K562 (cell line): Measurements from ENCODE around the gene CLIP1. TPM values are rescaled to one million over a fixed set of nuclear protein-coding genes. Genes with fewer than 3 reads are reported as not detected.

Experiments used
- ATF3 ChIP-seq, 2 experiments: fragments of 450-650 bp in 1 of 2; sonication (generic) in 1 of 2; formaldehyde crosslinking in 1 of 2; IDR thresholded peaks in 1 of 2; conservative IDR thresholded peaks in 1 of 2; 2 replicates each; pipeline versions ENCODE4 v1.6.1 to v1.8.1; 2016 to 2023; ENCODE audit warnings: mild to moderate bottlenecking in 2 of 2, moderate library complexity in 2 of 2, inconsistent platforms in 1 of 2, missing genetic modification reagents in 1 of 2
- E2F4 ChIP-seq: sonication (generic); formaldehyde crosslinking; IDR thresholded peaks from 2 replicates; pipeline ENCODE4 v1.8.0; 2022; ENCODE audit warnings: mild to moderate bottlenecking, low read depth, missing genetic modification reagents
- EGR1 ChIP-seq: fragments of 450-650 bp; conservative IDR thresholded peaks from 2 replicates; pipeline ENCODE4 v1.6.1; 2017; ENCODE audit warnings: mild to moderate bottlenecking
- GABPA ChIP-seq: fragments of 200-800 bp; sonication (Bioruptor generic); conservative IDR thresholded peaks from 2 replicates; pipeline ENCODE4 v1.6.1; 2016; ENCODE audit warnings: low read depth, missing genetic modification characterization, missing compliant biosample characterization
- MXI1 ChIP-seq: IDR thresholded peaks from 2 replicates; pipeline ENCODE4 v1.6.1; 2011; ENCODE audit warnings: low read depth, mild to moderate bottlenecking, improper control_type of control experiment, low read length
- NR2C2 ChIP-seq, 2 experiments: fragments of 200-800 bp in 1 of 2; sonication (Bioruptor generic) in 1 of 2; sonication (generic) in 1 of 2; formaldehyde crosslinking in 1 of 2; IDR thresholded peaks; 2 replicates each; pipeline versions ENCODE4 v1.6.1 to v1.8.0; 2016 to 2022; ENCODE audit warnings: mild to moderate bottlenecking in 1 of 2, missing compliant biosample characterization in 1 of 2, missing genetic modification characterization in 1 of 2, missing genetic modification reagents in 1 of 2
- SIX5 ChIP-seq, 2 experiments: IDR thresholded peaks; 2 replicates each; pipeline ENCODE4 v1.6.1; 2011; ENCODE audit warnings: low read length in 2 of 2, borderline replicate concordance in 1 of 2, low read depth in 1 of 2, mild to moderate bottlenecking in 1 of 2, moderate library complexity in 1 of 2; ENCODE audit not compliant: insufficient read depth in 1 of 2
- TCF3 ChIP-seq: sonication (generic); formaldehyde crosslinking; IDR thresholded peaks from 2 replicates; pipeline ENCODE4 v1.4.0; 2020; ENCODE audit warnings: mild to moderate bottlenecking, missing genetic modification reagents
- THAP12 ChIP-seq: fragments of 250-450 bp; sonication (Bioruptor Pico); IDR thresholded peaks from 2 replicates; pipeline ENCODE4 v1.9.0; 2021; ENCODE audit warnings: mild to moderate bottlenecking, inconsistent platforms
- TRIM28 ChIP-seq: fragments of 450-650 bp; IDR thresholded peaks from 2 replicates; pipeline ENCODE4 v1.6.1; 2017
- USF1 ChIP-seq: sonication (generic); formaldehyde crosslinking; IDR thresholded peaks from 2 replicates; pipeline ENCODE4 v1.9.0; 2022; ENCODE audit warnings: mild to moderate bottlenecking, missing genetic modification reagents
- ZNF263 ChIP-seq: sonication (generic); formaldehyde crosslinking; IDR thresholded peaks from 2 replicates; pipeline ENCODE4 v1.8.0; 2022; ENCODE audit warnings: mild to moderate bottlenecking, missing genetic modification reagents, borderline replicate concordance
- ZNF445 ChIP-seq: fragments of 250-450 bp; sonication (Bioruptor Pico); IDR thresholded peaks from 2 replicates; pipeline ENCODE4 v1.4.0; 2020; ENCODE audit warnings: low read depth, mild to moderate bottlenecking, moderate library complexity
- ZNF589 ChIP-seq: fragments of 200-800 bp; sonication (Bioruptor generic); IDR thresholded peaks from 2 replicates; pipeline ENCODE4 v1.6.1; 2016; ENCODE audit warnings: low read depth, missing genetic modification characterization, missing compliant biosample characterization
- polyA plus RNA-seq, 8 experiments: library from polyadenylated mRNA; depleted of rRNA in 4 of 8; stranded (reverse) in 5 of 8; unstranded in 3 of 8; fragments of >200 nt; fragmentation: Nextera tagmentation in 2 of 8; fragmentation: Illumina TruSeq in 1 of 8; extraction: Ambion mirVana in 2 of 8; extraction: Trizol in 1 of 8; gene quantifications; 2 replicates each; pipeline versions ENCODE4 v1.2.1 to v1.2.3, GENCODE V29; 2011 to 2014; ENCODE audit warnings: inconsistent platforms in 1 of 8, missing spikeins in 1 of 8
- total RNA-seq, 7 experiments: library from RNA; depleted of rRNA in 6 of 7; stranded (reverse); fragments of >200 nt in 6 of 7; fragmentation: Illumina TruSeq in 2 of 7; extraction: Trizol in 2 of 7; gene quantifications; 2 replicates each; pipeline versions ENCODE4 v1.2.1 to v1.2.3, GENCODE V29; 2011 to 2021; ENCODE audit warnings: low replicate concordance in 1 of 7
- TF ChIP-seq, protein P1 (sequence below): sonication (generic); formaldehyde crosslinking; IDR thresholded peaks from 2 replicates; pipeline ENCODE4 v1.9.0; 2022; ENCODE audit warnings: mild to moderate bottlenecking, missing genetic modification reagents

CLIP1 gene
- total and polyA plus RNA-seq, 9 of the 15 experiments (the other 6 are each of a cell fraction or from before 2014, with no cell fraction given), result 5.8 to 33.9 (median 27.6) TPM

GRCh38 chr12:122266230-122266901, 156.1 kb downstream of the CLIP1 start, which contains the start of gene VPS33A (continued):
- TF ChIP-seq USF1 (CRISPR knock-in tag) (peak; percentile 100), E2F4 (CRISPR knock-in tag) (no peak), SIX5 (IDR thresholded peaks at IDR 0.05; ENCODE audit: borderline replicate concordance in 1 of 2, insufficient read depth in 1 of 2, low read depth in 1 of 2, low read length in 2 of 2) (peak in 1 of 2 experiments; percentile 18; a peak in 2 of 4 replicates), ATF3 (IDR thresholded peaks at IDR 0.05) (no peak; the same call in 1 of the 2 replicates), ATF3 (CRISPR knock-in tag; conservative IDR thresholded peaks at IDR 0.05) (peak; percentile 78), GABPA (tag) (peak; percentile 88), TRIM28 (0 out of 2 replicates have a peak, but pooled peaks have one; percentile 24), NR2C2 (CRISPR knock-in tag; IDR thresholded peaks at IDR 0.05) (peak; percentile 69), NR2C2 (tag; IDR thresholded peaks at IDR 0.05) (peak; percentile 83), MXI1 (0 out of 2 replicates have a peak, but pooled peaks have one; percentile 63), ZNF263 (peak; percentile 97), TCF3 (CRISPR knock-in tag) (peak; percentile 12; the same call in 1 of the 2 replicates), ZNF589 (CRISPR knock-in tag) (peak; percentile 86), ZNF445 (CRISPR knock-in tag) (no peak), THAP12 (CRISPR knock-in tag) (peak; percentile 69; the same call in 1 of the 2 replicates), EGR1 (peak; percentile 72)
- TF ChIP-seq, protein P1, sequence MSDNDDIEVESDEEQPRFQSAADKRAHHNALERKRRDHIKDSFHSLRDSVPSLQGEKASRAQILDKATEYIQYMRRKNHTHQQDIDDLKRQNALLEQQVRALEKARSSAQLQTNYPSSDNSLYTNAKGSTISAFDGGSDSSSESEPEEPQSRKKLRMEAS, result peak; percentile 93
